ENCODE data around the gene SNTB2. TPM values are rescaled to one million over a fixed set of nuclear protein-coding genes. Genes with fewer than 3 reads are reported as not detected.

The SNTB2 gene
- total and polyA plus RNA-seq, 9 of the 15 experiments (the other 6 are each of a cell fraction or from before 2014, with no cell fraction given): 1.2 to 13.7 (median 5.7) TPM

GRCh38 chr16:69339289-69340094 is 152.5 kb downstream of the SNTB2 start, which contains the start of the genes COG8 and NIP7 (continued):
- TF ChIP-seq, protein P1, sequence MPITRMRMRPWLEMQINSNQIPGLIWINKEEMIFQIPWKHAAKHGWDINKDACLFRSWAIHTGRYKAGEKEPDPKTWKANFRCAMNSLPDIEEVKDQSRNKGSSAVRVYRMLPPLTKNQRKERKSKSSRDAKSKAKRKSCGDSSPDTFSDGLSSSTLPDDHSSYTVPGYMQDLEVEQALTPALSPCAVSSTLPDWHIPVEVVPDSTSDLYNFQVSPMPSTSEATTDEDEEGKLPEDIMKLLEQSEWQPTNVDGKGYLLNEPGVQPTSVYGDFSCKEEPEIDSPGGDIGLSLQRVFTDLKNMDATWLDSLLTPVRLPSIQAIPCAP (CRISPR knock-in tag; IDR thresholded peaks at IDR 0.05; ENCODE audit: borderline replicate concordance): no peak
- TF ChIP-seq, protein P2, sequence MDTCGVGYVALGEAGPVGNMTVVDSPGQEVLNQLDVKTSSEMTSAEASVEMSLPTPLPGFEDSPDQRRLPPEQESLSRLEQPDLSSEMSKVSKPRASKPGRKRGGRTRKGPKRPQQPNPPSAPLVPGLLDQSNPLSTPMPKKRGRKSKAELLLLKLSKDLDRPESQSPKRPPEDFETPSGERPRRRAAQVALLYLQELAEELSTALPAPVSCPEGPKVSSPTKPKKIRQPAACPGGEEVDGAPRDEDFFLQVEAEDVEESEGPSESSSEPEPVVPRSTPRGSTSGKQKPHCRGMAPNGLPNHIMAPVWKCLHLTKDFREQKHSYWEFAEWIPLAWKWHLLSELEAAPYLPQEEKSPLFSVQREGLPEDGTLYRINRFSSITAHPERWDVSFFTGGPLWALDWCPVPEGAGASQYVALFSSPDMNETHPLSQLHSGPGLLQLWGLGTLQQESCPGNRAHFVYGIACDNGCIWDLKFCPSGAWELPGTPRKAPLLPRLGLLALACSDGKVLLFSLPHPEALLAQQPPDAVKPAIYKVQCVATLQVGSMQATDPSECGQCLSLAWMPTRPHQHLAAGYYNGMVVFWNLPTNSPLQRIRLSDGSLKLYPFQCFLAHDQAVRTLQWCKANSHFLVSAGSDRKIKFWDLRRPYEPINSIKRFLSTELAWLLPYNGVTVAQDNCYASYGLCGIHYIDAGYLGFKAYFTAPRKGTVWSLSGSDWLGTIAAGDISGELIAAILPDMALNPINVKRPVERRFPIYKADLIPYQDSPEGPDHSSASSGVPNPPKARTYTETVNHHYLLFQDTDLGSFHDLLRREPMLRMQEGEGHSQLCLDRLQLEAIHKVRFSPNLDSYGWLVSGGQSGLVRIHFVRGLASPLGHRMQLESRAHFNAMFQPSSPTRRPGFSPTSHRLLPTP (IDR thresholded peaks at IDR 0.05; ENCODE audit: borderline replicate concordance, extremely low read depth, insufficient read length): no peak
- no peak for TF ChIP-seq CCAR2 (IDR thresholded peaks at IDR 0.05; ENCODE audit: low read depth, low read length)
- TF ChIP-seq LARP7 (IDR thresholded peaks at IDR 0.05): 0 out of 2 replicates have a peak, but pooled peaks have one; percentile 33
- TF ChIP-seq MAX (CRISPR knock-in tag; IDR thresholded peaks at IDR 0.05): peak; percentile 73
- TF ChIP-seq, protein P3, sequence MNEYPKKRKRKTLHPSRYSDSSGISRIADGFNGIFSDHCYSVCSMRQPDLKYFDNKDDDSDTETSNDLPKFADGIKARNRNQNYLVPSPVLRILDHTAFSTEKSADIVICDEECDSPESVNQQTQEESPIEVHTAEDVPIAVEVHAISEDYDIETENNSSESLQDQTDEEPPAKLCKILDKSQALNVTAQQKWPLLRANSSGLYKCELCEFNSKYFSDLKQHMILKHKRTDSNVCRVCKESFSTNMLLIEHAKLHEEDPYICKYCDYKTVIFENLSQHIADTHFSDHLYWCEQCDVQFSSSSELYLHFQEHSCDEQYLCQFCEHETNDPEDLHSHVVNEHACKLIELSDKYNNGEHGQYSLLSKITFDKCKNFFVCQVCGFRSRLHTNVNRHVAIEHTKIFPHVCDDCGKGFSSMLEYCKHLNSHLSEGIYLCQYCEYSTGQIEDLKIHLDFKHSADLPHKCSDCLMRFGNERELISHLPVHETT (CRISPR knock-in tag; conservative IDR thresholded peaks at IDR 0.05 in 1 of 2, IDR thresholded peaks at IDR 0.05 in 1 of 2): peak in 1 of 2 experiments; percentile 95; a peak in 2 of 4 replicates
- TF ChIP-seq ZNF75A (CRISPR knock-in tag; IDR thresholded peaks at IDR 0.05): no peak
- TF ChIP-seq XRCC5 (IDR thresholded peaks at IDR 0.05; ENCODE audit: low read depth, low read length): peak; percentile 76; the same call in 1 of the 2 replicates
- TF ChIP-seq SRSF9 (IDR thresholded peaks at IDR 0.05; ENCODE audit: borderline replicate concordance, low read depth, low read length): no peak
- peak; percentile 87 for TF ChIP-seq MTA3 (IDR thresholded peaks at IDR 0.05; ENCODE audit: borderline replicate concordance)
- no peak for TF ChIP-seq ZNF23 (CRISPR knock-in tag; IDR thresholded peaks at IDR 0.05)
- TF ChIP-seq, protein P4, sequence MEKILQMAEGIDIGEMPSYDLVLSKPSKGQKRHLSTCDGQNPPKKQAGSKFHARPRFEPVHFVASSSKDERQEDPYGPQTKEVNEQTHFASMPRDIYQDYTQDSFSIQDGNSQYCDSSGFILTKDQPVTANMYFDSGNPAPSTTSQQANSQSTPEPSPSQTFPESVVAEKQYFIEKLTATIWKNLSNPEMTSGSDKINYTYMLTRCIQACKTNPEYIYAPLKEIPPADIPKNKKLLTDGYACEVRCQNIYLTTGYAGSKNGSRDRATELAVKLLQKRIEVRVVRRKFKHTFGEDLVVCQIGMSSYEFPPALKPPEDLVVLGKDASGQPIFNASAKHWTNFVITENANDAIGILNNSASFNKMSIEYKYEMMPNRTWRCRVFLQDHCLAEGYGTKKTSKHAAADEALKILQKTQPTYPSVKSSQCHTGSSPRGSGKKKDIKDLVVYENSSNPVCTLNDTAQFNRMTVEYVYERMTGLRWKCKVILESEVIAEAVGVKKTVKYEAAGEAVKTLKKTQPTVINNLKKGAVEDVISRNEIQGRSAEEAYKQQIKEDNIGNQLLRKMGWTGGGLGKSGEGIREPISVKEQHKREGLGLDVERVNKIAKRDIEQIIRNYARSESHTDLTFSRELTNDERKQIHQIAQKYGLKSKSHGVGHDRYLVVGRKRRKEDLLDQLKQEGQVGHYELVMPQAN (IDR thresholded peaks at IDR 0.05; ENCODE audit: borderline replicate concordance): peak; percentile 98
- TF ChIP-seq MAFK (IDR thresholded peaks at IDR 0.05; ENCODE audit: low read length): 0 out of 2 replicates have a peak, but pooled peaks have one; percentile 3
- no peak for TF ChIP-seq WHSC1 (IDR thresholded peaks at IDR 0.05; ENCODE audit: low read length)

Data from K562 (cell line).